ENCODE results near the gene HSPA9.

Gene HSPA9

GRCh38 chr5:138610918-138611677 is 35.9 kb upstream of the HSPA9 start:
- DNase-seq (ENCODE audit: low spot score), result no peak
- no peak for TF ChIP-seq CTCF (IDR thresholded peaks at IDR 0.05; ENCODE audit: extremely low read depth, missing control alignments)

- no peak for DNase-seq (ENCODE audit: low spot score)
- no peak for TF ChIP-seq CTCF (IDR thresholded peaks at IDR 0.05; ENCODE audit: extremely low read depth, missing control alignments)
Observed at GRCh38 chr5:138610415-138610917, 35.3 kb upstream of the HSPA9 start.

- no peak for TF ChIP-seq CTCF (IDR thresholded peaks at IDR 0.05; ENCODE audit: extremely low read depth, missing control alignments)
- no peak for DNase-seq (ENCODE audit: low spot score)
Observed at GRCh38 chr5:138606378-138607064, 31.3 kb upstream of the HSPA9 start.

- no peak for TF ChIP-seq CTCF (IDR thresholded peaks at IDR 0.05; ENCODE audit: extremely low read depth, missing control alignments)
- peak; percentile 41 for DNase-seq (ENCODE audit: low spot score)
Observed at GRCh38 chr5:138605254-138605972, 30.2 kb upstream of the HSPA9 start.

- DNase-seq (ENCODE audit: low spot score), result no peak
- TF ChIP-seq CTCF (IDR thresholded peaks at IDR 0.05; ENCODE audit: extremely low read depth, missing control alignments), result no peak
Observed at GRCh38 chr5:138604176-138604785, 29.1 kb upstream of the HSPA9 start.

- peak; percentile 41 for DNase-seq (ENCODE audit: low spot score)
Observed at GRCh38 chr5:138603249-138603920, 28.2 kb upstream of the HSPA9 start.

More at GRCh38 chr5:138603249-138603920, 28.2 kb upstream of the HSPA9 start:
- TF ChIP-seq CTCF (IDR thresholded peaks at IDR 0.05; ENCODE audit: extremely low read depth, missing control alignments), result no peak

Data from GM20000 (cell line).